Keratinocyte (primary cell): ENCODE data around the gene GSPT2.

Experiments
- CTCF ChIP-seq, 3 experiments: IDR thresholded peaks in 1 of 3; conservative IDR thresholded peaks in 1 of 3; optimal IDR thresholded peaks in 1 of 3; 2 replicates in 2 of 3; 3 replicates in 1 of 3; pipeline versions ENCODE3 to v1.5.1; 2011; ENCODE audit warnings: low read length in 3 of 3, mild to moderate bottlenecking in 3 of 3, moderate library complexity in 2 of 3, control low read depth in 1 of 3, inconsistent platforms in 1 of 3; ENCODE audit not compliant: insufficient read depth in 2 of 3; ENCODE audit errors: extremely low read depth in 1 of 3
- EZH2 ChIP-seq: IDR thresholded peaks from one replicate; pipeline ENCODE4 v1.6.1; 2012; ENCODE audit warnings: inconsistent platforms, mild to moderate bottlenecking, low read length, moderate library complexity

- no peak for TF ChIP-seq CTCF (optimal IDR thresholded peaks at IDR 0.05 in 1 of 3, IDR thresholded peaks at IDR 0.05 in 1 of 3, conservative IDR thresholded peaks at IDR 0.05 in 1 of 3; ENCODE audit: extremely low read depth in 1 of 3, insufficient read depth in 2 of 3, low read length in 3 of 3)
- TF ChIP-seq EZH2, result no peak
Observed at GRCh38 chrX:51747671-51748070, 4.4 kb downstream of the GSPT2 start.
